Measurements from ENCODE around the gene SLC22A1.

SLC22A1 gene

GRCh38 chr6:160082627-160083026, 39.0 kb upstream of the SLC22A1 start:
- no peak for TF ChIP-seq POLR2AphosphoS5 (IDR thresholded peaks at IDR 0.05; ENCODE audit: low read depth, low read length)
- no peak for TF ChIP-seq FOXP2 (optimal IDR thresholded peaks at IDR 0.05; ENCODE audit: borderline replicate concordance, extremely low read depth, extremely low read length, insufficient read depth)
- TF ChIP-seq REST (IDR thresholded peaks at IDR 0.05; ENCODE audit: insufficient read depth in 1 of 2, low read depth in 2 of 2, low read length in 2 of 2) = no peak
- no peak for TF ChIP-seq TAF1 (IDR thresholded peaks at IDR 0.05; ENCODE audit: borderline replicate concordance, insufficient read depth, low read length)
- TF ChIP-seq SIN3A (IDR thresholded peaks at IDR 0.05; ENCODE audit: borderline replicate concordance, insufficient read depth, low read length) = no peak

- TF ChIP-seq POLR2AphosphoS5 (IDR thresholded peaks at IDR 0.05; ENCODE audit: low read depth, low read length) (no peak), TAF1 (IDR thresholded peaks at IDR 0.05; ENCODE audit: borderline replicate concordance, insufficient read depth, low read length) (no peak), FOXP2 (optimal IDR thresholded peaks at IDR 0.05; ENCODE audit: borderline replicate concordance, extremely low read depth, extremely low read length, insufficient read depth) (no peak), REST (IDR thresholded peaks at IDR 0.05; ENCODE audit: insufficient read depth in 1 of 2, low read depth in 2 of 2, low read length in 2 of 2) (no peak), SIN3A (IDR thresholded peaks at IDR 0.05; ENCODE audit: borderline replicate concordance, insufficient read depth, low read length) (no peak)
Observed at GRCh38 chr6:160084198-160084776, 37.3 kb upstream of the SLC22A1 start.

GRCh38 chr6:160085226-160085625, 36.4 kb upstream of the SLC22A1 start:
- TF ChIP-seq SIN3A (IDR thresholded peaks at IDR 0.05; ENCODE audit: borderline replicate concordance, insufficient read depth, low read length) = no peak
- TF ChIP-seq FOXP2 (optimal IDR thresholded peaks at IDR 0.05; ENCODE audit: borderline replicate concordance, extremely low read depth, extremely low read length, insufficient read depth) = no peak
- no peak for TF ChIP-seq TAF1 (IDR thresholded peaks at IDR 0.05; ENCODE audit: borderline replicate concordance, insufficient read depth, low read length)
- no peak for TF ChIP-seq REST (IDR thresholded peaks at IDR 0.05; ENCODE audit: insufficient read depth in 1 of 2, low read depth in 2 of 2, low read length in 2 of 2)
- no peak for TF ChIP-seq POLR2AphosphoS5 (IDR thresholded peaks at IDR 0.05; ENCODE audit: low read depth, low read length)

GRCh38 chr6:160085713-160086505, 35.7 kb upstream of the SLC22A1 start:
- TF ChIP-seq REST (IDR thresholded peaks at IDR 0.05; ENCODE audit: insufficient read depth in 1 of 2, low read depth in 2 of 2, low read length in 2 of 2) (no peak), FOXP2 (optimal IDR thresholded peaks at IDR 0.05; ENCODE audit: borderline replicate concordance, extremely low read depth, extremely low read length, insufficient read depth) (no peak), TAF1 (IDR thresholded peaks at IDR 0.05; ENCODE audit: borderline replicate concordance, insufficient read depth, low read length) (no peak), SIN3A (IDR thresholded peaks at IDR 0.05; ENCODE audit: borderline replicate concordance, insufficient read depth, low read length) (no peak), POLR2AphosphoS5 (IDR thresholded peaks at IDR 0.05; ENCODE audit: low read depth, low read length) (no peak)
